ENCODE results near the gene GFRA4.

Gene GFRA4

DNA sequence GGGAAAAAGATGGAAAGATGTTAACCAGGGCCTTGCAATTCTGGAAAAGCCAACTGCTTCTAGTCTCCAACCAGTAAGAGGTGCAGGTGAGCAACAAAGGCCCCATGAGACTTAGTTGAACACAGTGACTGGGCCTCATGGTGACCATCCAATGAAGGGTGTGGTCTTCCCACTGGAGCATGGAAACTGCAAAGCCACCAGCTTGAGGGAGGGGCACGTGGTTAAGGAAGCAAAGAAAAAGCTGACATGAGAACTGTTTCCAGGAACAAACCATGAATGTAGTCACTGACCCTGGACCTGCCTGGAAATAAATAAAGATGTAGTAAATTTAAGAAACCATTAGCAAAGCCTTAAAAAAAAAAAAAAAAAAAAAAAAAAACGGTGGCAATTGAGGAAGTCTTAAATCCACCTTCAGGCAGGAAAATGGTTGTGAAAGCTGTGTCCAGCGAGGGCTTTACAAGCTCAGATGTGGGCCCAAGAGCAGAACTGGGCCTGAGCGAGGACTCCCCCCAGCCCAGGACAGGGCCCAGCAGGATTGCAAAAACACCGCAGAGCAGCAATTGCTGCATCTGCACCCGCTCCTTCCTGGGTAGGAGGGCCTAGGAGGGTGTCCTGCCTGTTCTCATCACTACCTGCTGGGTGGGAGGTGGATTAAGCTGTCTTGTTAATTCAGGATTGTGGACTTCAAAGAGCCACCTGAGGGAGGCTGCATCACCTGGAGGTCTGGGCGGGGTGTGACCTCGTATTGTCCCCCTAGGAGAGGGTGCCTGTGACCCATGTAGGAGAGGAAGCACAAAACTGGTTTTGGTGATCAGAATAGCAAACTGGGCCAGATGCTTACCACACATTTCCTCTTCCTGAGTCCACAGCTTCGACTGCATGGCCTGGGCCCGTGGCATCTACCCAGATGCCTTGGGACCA is 10.3 kb downstream of the GFRA4 start:
- no peak for DNase-seq (ENCODE audit: low spot score)

- DNase-seq (ENCODE audit: low spot score), result no peak
These were observed 11.0 kb downstream of the GFRA4 start for GRCh38 chr20:3652221-3652620.

- DNase-seq (ENCODE audit: low spot score), result no peak
These were observed 11.8 kb downstream of the GFRA4 start for GRCh38 chr20:3651204-3651962.

DNA sequence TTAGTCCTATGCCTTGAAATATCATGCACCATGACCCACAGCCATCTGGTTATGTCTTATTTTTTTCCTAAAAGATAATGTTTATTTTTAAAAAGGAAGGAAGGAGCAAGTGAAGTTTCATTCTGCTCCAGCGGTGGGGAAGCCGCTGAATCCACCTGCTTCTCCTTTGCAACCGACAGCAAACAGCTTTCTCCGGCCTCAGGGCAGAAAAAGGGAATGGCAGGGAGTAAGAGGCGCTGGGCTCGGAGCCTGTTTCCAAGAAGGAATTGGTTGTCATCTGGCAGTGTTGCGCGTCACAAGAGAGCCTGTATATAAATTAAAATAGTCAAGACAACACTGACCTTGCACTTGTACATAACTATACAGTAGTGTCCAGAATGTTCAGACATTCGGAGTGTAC is 14.2 kb downstream of the GFRA4 start:
- DNase-seq (ENCODE audit: low spot score), result no peak

DNA sequence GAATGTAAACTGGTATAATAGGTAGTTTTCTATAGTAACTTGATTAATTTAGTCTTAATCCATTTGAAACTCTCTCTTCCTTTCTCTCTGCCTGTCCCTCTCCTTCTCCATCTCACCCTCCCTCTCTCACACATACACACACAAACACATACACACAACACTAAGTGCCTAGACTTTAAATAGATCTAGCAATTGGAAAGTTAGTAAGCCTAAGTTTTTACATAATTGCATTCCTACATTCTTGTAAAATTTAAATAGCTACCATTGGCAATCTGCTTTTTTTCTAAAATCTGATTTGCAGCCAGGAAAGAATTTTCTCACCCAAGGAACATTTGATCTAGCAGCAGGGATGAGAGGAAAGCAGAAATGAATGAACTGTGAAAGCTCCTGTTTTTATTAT is 15.7 kb downstream of the GFRA4 start:
- DNase-seq (ENCODE audit: low spot score), result no peak

DNA sequence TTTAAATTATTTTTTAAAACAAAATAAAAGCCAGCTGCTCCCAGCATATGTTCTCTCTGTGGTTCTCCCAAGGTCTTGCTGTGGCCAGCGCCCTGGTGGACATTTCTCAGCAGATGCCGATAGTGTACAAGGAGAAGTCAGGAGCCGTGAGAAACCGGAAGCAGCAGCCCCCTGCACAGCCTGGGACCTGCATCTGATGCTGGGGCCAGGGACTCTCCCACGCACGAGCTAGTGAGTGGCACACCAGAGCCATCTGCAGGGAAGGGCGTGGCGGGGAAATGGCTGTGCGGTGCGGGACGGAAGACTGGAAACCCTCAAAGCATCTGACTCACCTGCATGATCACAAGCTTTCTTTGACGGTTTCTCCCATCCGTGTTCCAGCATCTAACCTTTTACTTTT is 16.5 kb downstream of the GFRA4 start:
- DNase-seq (ENCODE audit: low spot score), result no peak

DNA sequence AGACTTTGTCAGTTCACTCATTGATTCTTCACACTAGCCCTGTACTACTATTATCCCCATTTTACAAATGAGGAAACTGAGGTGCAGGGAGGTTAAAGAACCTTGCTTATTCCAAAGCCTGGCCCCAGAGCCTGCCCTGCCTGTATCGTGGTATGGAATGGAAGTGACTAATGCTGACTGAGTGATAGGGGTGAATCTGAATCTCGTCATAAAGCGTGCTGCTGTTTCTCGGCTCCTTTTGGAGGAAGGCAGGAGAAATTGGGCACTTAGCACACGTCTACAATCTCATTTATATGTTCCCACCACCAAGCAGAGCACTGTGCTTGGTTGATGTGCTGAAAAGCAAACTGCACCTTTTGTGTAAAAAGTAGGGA is 17.1 kb downstream of the GFRA4 start:
- DNase-seq (ENCODE audit: low spot score), result no peak

GRCh38 chr20:3645309-3646066 is 17.7 kb downstream of the GFRA4 start:
- no peak for DNase-seq (ENCODE audit: low spot score)

DNA sequence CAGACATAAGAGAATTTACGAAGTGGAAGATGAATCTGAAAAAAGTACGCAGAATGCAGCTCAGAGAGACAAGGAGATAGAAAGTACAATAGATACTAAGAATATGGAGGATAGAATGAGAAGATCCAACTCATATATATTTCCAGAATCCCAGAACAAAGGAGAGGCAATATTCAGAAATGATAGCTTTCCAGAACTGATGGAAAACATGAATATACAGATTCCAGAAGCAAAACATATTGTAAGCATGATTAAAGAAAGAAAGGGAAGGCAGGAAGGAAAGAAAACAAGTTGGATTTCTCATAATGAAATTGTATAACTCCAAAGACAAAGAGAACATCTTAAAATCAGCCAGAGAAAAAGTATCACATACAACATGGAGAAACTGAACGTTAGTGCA is 22.9 kb downstream of the GFRA4 start:
- no peak for DNase-seq (ENCODE audit: low spot score)

DNA sequence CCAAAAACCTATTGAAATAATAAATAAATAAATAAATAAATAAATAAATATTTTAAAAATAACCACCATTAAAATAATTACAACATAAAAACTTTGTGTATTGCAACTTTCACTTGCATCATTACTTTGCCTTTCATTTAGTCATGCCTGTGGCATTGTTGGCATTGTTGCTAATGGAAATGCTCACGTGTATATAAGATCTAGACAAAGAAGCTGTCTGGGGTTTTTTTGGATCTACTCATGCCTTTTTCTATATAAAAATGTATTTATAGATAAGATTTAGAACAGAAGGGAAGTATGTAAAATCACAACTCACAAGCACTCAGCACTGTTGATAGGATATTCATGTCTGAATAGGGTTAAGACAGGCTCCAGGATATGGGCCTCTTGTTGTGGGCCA is 27.9 kb downstream of the GFRA4 start:
- no peak for DNase-seq (ENCODE audit: low spot score)

DNA sequence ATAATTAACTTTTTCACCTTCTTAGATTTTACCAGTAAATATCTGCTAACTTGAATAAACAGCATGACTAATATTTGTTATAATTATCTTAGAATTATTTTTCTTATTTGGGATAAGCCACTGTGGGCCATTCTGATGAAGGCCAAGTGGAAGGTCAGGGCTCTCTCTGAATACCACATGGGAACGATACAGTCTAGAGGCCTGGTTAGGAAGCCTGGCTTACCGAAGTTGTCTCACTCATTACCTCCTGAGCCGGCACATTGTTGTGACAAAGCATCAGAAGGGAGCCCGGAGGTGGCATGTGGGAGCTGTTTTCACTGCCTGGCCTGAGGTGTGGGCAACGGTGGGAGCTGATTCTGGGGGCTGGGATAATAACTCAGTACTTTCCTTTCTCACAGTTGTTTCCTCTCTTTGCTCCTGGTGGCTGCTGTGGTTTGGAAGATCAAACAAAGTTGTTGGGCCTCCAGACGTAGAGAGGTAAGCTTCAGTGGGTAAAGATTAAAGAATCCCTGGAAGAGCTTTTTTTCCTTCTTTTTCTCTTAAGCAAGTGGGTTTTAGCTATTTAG is 29.2 kb downstream of the GFRA4 start:
- DNase-seq (ENCODE audit: low spot score), result no peak

GRCh38 chr20:3632311-3633004 is 30.7 kb downstream of the GFRA4 start:
- DNase-seq (ENCODE audit: low spot score), result no peak

DNA sequence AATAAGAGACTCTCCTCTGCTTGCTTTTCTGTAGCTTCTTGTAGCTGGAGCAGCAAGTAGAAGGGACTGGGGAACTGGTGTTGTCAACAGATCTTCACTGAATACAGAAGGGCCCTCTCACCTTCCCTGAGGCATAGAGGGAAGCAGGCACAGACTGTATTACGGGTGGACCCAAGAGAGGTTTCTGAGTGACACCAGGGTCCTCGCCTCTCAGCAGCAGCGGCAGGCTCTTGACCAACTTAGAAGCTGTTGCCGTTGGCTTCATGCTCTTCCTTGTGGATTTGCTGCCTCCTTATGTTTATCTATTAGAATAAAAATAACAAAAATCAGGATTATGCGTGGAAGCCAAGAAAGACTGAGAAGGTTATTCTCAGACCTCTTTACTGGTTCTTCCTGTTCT is 31.7 kb downstream of the GFRA4 start:
- no peak for DNase-seq (ENCODE audit: low spot score)

DNA sequence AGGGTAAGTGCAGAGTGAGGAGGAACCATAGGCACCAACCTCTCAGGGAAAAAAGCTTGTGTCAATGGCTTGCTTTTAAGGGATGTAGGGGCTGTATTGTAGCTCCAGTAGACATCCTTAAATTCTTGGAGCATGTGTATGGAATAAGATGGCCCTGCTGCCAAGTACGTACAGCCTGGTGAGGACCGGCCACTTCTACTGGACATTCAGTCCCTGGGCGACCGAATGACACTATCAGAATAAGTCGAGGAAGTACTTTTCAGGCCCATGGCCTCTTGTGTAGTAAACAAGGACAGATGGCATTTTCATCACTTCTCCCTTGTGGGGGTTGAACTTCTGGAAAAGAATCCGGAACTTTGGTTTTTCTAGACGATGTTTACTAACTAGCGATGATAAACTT is 32.8 kb downstream of the GFRA4 start:
- DNase-seq (ENCODE audit: low spot score), result no peak

DNA sequence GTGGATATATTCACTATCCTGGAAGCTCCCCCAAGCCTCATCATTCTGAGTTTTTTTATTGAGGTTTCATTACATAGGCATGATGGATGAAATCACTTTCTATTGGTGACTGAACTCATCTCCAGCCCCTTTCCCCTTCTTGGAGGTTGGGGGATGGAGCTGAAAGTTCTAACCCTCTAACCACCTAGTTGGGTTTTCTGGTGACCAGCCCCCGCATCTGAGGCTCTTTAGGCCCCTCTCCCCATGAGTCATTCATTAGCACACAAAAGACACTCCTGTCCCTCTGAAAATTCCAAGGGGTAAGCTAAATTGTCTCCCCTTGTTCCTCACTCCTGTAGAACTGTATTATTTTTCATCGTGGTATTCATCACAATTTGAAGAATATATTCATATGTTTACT is 33.3 kb downstream of the GFRA4 start:
- DNase-seq (ENCODE audit: low spot score), result no peak

DNA sequence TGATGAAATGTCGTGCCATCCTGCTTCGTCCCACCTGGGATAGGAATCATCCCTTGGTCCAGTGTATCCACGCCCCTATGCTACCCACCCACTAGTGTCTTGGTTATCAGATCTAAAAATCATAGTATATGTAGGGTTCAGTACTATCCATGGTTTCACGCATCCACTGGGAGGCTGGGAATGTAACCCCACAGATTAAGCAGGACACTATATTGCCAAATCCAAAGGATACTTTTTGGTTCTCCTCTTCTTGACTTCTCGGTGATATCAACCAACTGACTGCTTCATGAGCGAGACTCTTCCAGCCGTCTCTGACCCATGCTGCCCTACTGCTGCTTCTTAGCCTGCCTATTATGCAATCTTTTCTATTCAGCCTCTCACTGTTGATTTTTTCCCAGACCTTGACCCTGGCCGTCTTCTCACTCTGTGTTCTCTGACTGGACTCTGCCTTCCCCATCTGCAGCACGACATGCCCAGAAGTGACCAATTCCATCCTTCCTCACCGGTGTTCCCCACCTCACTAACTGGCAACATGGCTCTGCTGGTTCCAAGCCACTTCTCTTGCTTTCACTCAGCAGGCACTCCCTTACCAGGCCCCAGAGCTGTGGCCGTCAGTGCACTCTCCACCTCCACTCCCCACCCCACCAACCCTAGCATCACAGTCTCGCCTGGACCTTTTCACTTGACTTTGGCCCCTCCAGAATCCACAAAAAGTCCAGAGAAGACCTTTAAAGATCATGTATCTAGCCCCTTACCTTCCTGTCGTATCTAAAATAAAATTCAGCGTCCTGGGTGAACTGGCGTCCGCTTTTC is 34.5 kb downstream of the GFRA4 start:
- no peak for DNase-seq (ENCODE audit: low spot score)

DNA sequence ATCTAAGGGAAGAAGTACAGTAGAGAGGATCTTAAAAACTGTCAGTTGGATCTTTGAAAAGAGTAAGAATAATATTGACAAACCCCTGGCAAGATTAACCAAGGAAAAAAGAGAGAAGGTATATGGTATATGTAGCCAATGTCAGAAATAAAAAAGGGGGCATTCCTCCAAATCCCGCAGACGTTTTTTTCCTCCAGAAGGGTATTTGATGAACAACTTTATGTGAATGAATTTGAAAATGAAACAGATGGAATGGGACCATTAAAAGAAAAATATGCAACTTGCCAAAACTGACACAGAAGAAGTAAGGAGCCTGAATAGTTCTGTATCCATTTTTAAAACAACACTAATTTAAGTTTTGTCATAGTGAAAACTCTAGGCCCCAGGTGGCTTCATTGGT is 35.7 kb downstream of the GFRA4 start:
- no peak for DNase-seq (ENCODE audit: low spot score)

DNA sequence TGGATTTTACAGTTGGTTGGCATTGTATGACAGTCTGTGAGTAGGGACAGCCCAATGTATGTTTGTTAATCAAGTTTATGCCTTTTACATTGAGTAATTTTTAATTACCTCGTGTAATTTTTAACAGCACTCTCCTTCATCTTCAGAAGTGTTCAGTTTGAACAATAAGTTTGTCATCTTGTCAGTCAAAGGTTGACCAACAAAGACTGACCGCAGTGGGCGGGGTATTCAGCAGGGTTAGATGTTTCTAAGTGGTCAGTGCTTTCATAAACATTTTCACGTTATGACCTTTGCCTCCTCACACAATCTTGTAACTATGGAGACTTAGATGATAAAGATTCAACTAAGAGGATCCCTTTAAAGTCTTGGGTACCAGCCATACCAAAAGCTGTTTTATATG is 40.8 kb downstream of the GFRA4 start:
- DNase-seq (ENCODE audit: low spot score), result no peak

- DNase-seq (ENCODE audit: low spot score), result no peak
These were observed 42.1 kb downstream of the GFRA4 start for GRCh38 chr20:3621111-3621510.

DNA sequence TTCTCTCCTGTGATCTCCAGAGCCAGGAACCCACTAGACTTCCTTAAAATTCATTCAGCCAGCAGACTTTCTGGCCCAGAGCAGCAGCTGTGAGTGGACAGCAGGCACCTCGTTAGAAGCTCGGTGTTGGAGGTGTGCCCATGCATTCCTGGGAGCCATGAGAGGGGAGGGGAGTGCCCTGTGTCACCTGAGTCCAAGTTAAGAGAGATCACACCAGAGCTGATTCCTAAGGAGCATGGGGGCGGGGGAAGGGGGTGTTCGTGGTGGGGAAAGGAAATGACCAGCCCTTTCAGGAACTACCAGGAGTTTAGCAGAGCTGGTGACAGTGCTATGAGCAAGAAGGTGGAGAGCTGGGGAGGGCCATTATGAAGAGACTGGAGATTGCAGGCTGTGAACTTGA is 46.9 kb downstream of the GFRA4 start:
- DNase-seq (ENCODE audit: low spot score), result no peak

Data from kidney capillary endothelial cell (primary cell).